GM10847 (cell line): Measurements from ENCODE around the gene SLC27A1.

ENCODE experiments used
- POLR2A ChIP-seq: IDR thresholded peaks from 2 replicates; pipeline ENCODE4 v1.6.1; 2011; ENCODE audit not compliant: insufficient read length; ENCODE audit errors: extremely low read depth

The SLC27A1 gene

GRCh38 chr19:17470068-17470841 lies at the start of gene SLC27A1:
TSS of gene SLC27A1 (plus strand) at chr19:17470524. CDS start at chr19:17470541, 17 bp downstream.
- no peak for TF ChIP-seq POLR2A

- TF ChIP-seq POLR2A = no peak
Measured at GRCh38 chr19:17421942-17422341, 48.4 kb upstream of the SLC27A1 start.

- TF ChIP-seq POLR2A = no peak
Measured at GRCh38 chr19:17423429-17424208, 46.7 kb upstream of the SLC27A1 start.

GRCh38 chr19:17424743-17425365 lies 45.5 kb upstream of the SLC27A1 start:
- no peak for TF ChIP-seq POLR2A

- TF ChIP-seq POLR2A = no peak
Measured at GRCh38 chr19:17429641-17430113, 40.6 kb upstream of the SLC27A1 start.

- TF ChIP-seq POLR2A = no peak
Measured at GRCh38 chr19:17431417-17431816, 38.9 kb upstream of the SLC27A1 start.

GRCh38 chr19:17435218-17435617 lies 35.1 kb upstream of the SLC27A1 start:
- TF ChIP-seq POLR2A = no peak

GRCh38 chr19:17436094-17436873 lies 34.0 kb upstream of the SLC27A1 start:
- TF ChIP-seq POLR2A = no peak

- TF ChIP-seq POLR2A = no peak
Measured at GRCh38 chr19:17436874-17437267, 33.5 kb upstream of the SLC27A1 start.

GRCh38 chr19:17441241-17442021 lies 28.9 kb upstream of the SLC27A1 start:
- TF ChIP-seq POLR2A = no peak

- TF ChIP-seq POLR2A = no peak
Measured at GRCh38 chr19:17445526-17446165, 24.7 kb upstream of the SLC27A1 start.

- TF ChIP-seq POLR2A = no peak
Measured at GRCh38 chr19:17447704-17448130, 22.6 kb upstream of the SLC27A1 start.

- no peak for TF ChIP-seq POLR2A
Measured at GRCh38 chr19:17448131-17448967, 22.0 kb upstream of the SLC27A1 start, which contains the start of gene TMEM221. TSS of gene TMEM221 (minus strand) at chr19:17448668. CDS start at chr19:17448462, 206 bp downstream.
